Caco-2 (cell line): ENCODE results near the gene CAMK4. TPM values are rescaled to one million over a fixed set of nuclear protein-coding genes. Genes with fewer than 3 reads are reported as not detected.
A peak's percentile ranks its signal among the peaks of the same experiment; 100 is the strongest.

ENCODE experiments used
- BruUV-seq: library from RNA; stranded (reverse); fragments of 400-500 nt; replicated peaks from 2 replicates; lab custom pipeline; 2021; lab: Mats Ljungman, UMichigan
- CTCF ChIA-PET: fragments of 300-600 bp; sonication (Branson Sonifier 250); formaldehyde crosslinking; loops from one replicate; lab custom pipeline; 2022; ENCODE audit warnings: antibody characterized with exemption; lab: Charles Lee
- POLR2A ChIA-PET: fragments of 300-600 bp; sonication (Branson Sonifier 250); formaldehyde crosslinking; loops from one replicate; lab custom pipeline; 2022; ENCODE audit warnings: antibody characterized with exemption; lab: Charles Lee
- DNase-seq, 2 experiments: peaks; one replicate each; pipeline versions ENCODE4 v3.0.0 to v3.0.0-alpha.2; 2020 to 2022
- H3K27me3 ChIP-seq: replicated peaks from 2 replicates; pipeline ENCODE4 v1.6.0; 2011; ENCODE audit warnings: low read length; ENCODE audit not compliant: control insufficient read depth, insufficient read depth
- H3K36me3 ChIP-seq: 2 replicates; pipeline ENCODE4 v1.5.1; 2011; ENCODE audit warnings: low read length; ENCODE audit not compliant: control insufficient read depth, insufficient read depth
- H3K4me1 ChIP-seq: fragments of 250-450 bp; sonication (Bioruptor Pico); 2 replicates; pipeline ENCODE4 v1.5.1; 2020; ENCODE audit warnings: mild to moderate bottlenecking
- H3K4me3 ChIP-seq: 2 replicates; pipeline ENCODE4 v1.5.1; 2011; ENCODE audit warnings: low read depth, mild to moderate bottlenecking, control low read depth, low read length
- H3K9me3 ChIP-seq: fragments of 250-450 bp; sonication (Bioruptor Pico); 2 replicates; pipeline ENCODE4 v1.5.1; 2020; ENCODE audit warnings: mild to moderate bottlenecking, moderate library complexity
- H3K27ac Mint-ChIP-seq: one replicate; pipeline ENCODE4 v1.8.0; 2022; ENCODE audit warnings: mixed read lengths; ENCODE audit not compliant: unreplicated experiment
- H3K27me3 Mint-ChIP-seq: one replicate; pipeline ENCODE4 v1.8.0; 2022; ENCODE audit warnings: mixed read lengths; ENCODE audit not compliant: insufficient read depth, unreplicated experiment
- H3K36me3 Mint-ChIP-seq: one replicate; pipeline ENCODE4 v1.8.0; 2022; ENCODE audit warnings: mild to moderate bottlenecking, mixed read lengths; ENCODE audit not compliant: insufficient read depth, unreplicated experiment
- H3K4me1 Mint-ChIP-seq: one replicate; pipeline ENCODE4 v1.8.0; 2022; ENCODE audit warnings: low read depth, mixed read lengths; ENCODE audit not compliant: unreplicated experiment
- H3K4me3 Mint-ChIP-seq: one replicate; pipeline ENCODE4 v1.8.0; 2022; ENCODE audit warnings: mild to moderate bottlenecking, moderate library complexity, mixed read lengths; ENCODE audit not compliant: unreplicated experiment
- H3K9me3 Mint-ChIP-seq: one replicate; pipeline ENCODE4 v1.8.0; 2022; ENCODE audit warnings: mixed read lengths; ENCODE audit not compliant: unreplicated experiment
- intact Hi-C: fragments of 100-400 bp; cut with micrococcal nuclease; formaldehyde crosslinking; loops from one replicate; pipeline ENCODE4 v1.10.0; 2022; ENCODE audit not compliant: unreplicated experiment
- total RNA-seq: library from RNA; stranded (reverse); gene quantifications from 2 replicates; pipeline ENCODE4 v1.2.3, GENCODE V29; 2022
- TF ChIP-seq, protein P1 (sequence below), 2 experiments: fragments of 200-600 bp in 1 of 2; IDR thresholded peaks; 1 replicate in 1 of 2; 2 replicates in 1 of 2; pipeline versions ENCODE4 v1.5.1 to v1.8.0; 2011 to 2022; ENCODE audit warnings: antibody characterized with exemption in 1 of 2, control low read depth in 1 of 2, inconsistent platforms in 1 of 2, low read depth in 1 of 2, low read length in 1 of 2, mild to moderate bottlenecking in 1 of 2, moderate library complexity in 1 of 2; ENCODE audit not compliant: insufficient read depth in 1 of 2, severe bottlenecking in 1 of 2, unreplicated experiment in 1 of 2

CAMK4 gene
- total RNA-seq, 1 experiment from 2014 or later = not detected

DNA sequence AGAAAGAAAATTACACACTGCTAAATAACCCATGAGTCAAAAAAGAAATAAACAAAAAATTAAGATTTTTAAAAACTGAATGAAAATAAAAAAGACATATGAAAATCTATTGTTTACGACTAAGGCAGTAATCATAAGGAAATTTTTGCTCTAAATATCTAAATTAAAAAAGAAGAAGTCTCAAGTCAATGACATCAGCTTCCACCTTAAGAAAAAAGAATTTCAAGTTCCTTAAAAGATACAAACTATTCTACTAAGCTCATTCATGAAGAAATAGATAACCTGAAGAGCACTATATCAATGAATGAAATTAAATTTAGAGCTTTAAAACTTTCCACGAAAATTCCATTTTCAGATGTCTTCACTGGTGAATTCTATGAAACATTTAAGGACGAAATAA lies 303.9 kb downstream of the CAMK4 start:
- no peaks in the 10 kb centered on the region for H3K9me3 Mint-ChIP-seq
- ChIA-PET CTCF (no interaction called here), POLR2A (no interaction called here)
- H3K4me1 Mint-ChIP-seq = peaks cover 12% of the 10 kb centered on the region
- intact Hi-C loops = no loop called here
- Histone ChIP-seq H3K4me1 (peaks cover 9% of the 10 kb centered on the region), H3K27me3 (no peaks in the 10 kb centered on the region), H3K36me3 (no peaks in the 10 kb centered on the region), H3K9me3 (no peaks in the 10 kb centered on the region), H3K4me3 (no peak overlapping the region)
- DNase-seq = no peak
- BruUV-seq = no TSS peak
- H3K36me3 Mint-ChIP-seq = peaks cover 10% of the 10 kb centered on the region
- TF ChIP-seq, protein P1, sequence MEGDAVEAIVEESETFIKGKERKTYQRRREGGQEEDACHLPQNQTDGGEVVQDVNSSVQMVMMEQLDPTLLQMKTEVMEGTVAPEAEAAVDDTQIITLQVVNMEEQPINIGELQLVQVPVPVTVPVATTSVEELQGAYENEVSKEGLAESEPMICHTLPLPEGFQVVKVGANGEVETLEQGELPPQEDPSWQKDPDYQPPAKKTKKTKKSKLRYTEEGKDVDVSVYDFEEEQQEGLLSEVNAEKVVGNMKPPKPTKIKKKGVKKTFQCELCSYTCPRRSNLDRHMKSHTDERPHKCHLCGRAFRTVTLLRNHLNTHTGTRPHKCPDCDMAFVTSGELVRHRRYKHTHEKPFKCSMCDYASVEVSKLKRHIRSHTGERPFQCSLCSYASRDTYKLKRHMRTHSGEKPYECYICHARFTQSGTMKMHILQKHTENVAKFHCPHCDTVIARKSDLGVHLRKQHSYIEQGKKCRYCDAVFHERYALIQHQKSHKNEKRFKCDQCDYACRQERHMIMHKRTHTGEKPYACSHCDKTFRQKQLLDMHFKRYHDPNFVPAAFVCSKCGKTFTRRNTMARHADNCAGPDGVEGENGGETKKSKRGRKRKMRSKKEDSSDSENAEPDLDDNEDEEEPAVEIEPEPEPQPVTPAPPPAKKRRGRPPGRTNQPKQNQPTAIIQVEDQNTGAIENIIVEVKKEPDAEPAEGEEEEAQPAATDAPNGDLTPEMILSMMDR (IDR thresholded peaks at IDR 0.05; ENCODE audit: insufficient read depth in 1 of 2, low read depth in 1 of 2, low read length in 1 of 2, severe bottlenecking in 1 of 2, unreplicated experiment in 1 of 2) = no peak
- H3K4me3 Mint-ChIP-seq = no peak overlapping the region
- H3K27ac Mint-ChIP-seq = no peak overlapping the region
- H3K27me3 Mint-ChIP-seq = no peaks in the 10 kb centered on the region

DNA sequence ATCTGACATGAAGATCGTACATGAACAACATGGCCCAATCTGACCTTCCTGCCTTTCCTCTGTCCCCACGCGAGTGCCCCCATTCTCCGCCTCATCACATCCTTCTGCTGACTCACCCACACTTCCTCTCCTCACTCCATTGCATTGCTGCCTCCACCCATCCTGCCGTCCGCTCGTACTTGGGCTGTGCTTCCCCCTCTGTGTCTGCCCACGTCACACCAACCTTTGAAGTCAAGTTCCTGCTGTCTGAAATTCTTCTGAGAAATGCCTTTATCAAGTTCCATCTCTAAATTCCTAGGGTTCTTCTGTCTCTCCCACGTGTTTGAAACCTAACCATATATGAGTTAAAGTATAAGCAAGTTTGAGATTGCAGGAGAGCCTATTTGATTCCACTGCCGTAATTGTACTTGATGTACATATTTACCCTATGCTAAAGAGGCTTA lies 306.1 kb downstream of the CAMK4 start:
- Mint-ChIP-seq H3K4me1 (peaks cover 12% of the 10 kb centered on the region), H3K36me3 (peaks cover 10% of the 10 kb centered on the region), H3K27me3 (no peaks in the 10 kb centered on the region), H3K27ac (peak overlapping the region; percentile 91), H3K4me3 (peak overlapping the region; percentile 71), H3K9me3 (peaks cover 11% of the 10 kb centered on the region)
- BruUV-seq = no TSS peak
- peak overlapping the region; percentile 26 for H3K4me3 ChIP-seq
- ChIA-PET CTCF (no interaction called here), POLR2A (interaction anchor here (0.6 to 2.2 kb wide), 3 partner anchors 9 to 24 kb away, joined by 3 to 8 read pairs (median 8); partner anchors contain the start of gene STARD4)
- peaks cover 9% of the 10 kb centered on the region for H3K4me1 ChIP-seq
- intact Hi-C loops = loop anchor here (1.0 to 5.0 kb wide), 4 partner anchors 8 to 617 kb away; partner anchors contain the start of gene STARD4
- TF ChIP-seq, protein P1 (IDR thresholded peaks at IDR 0.05; ENCODE audit: insufficient read depth in 1 of 2, low read depth in 1 of 2, low read length in 1 of 2, severe bottlenecking in 1 of 2, unreplicated experiment in 1 of 2) = no peak
- no peaks in the 10 kb centered on the region for H3K27me3 ChIP-seq
- H3K9me3 ChIP-seq = no peaks in the 10 kb centered on the region
- DNase-seq = peak; percentile 89 to 94
- no peaks in the 10 kb centered on the region for H3K36me3 ChIP-seq

DNA sequence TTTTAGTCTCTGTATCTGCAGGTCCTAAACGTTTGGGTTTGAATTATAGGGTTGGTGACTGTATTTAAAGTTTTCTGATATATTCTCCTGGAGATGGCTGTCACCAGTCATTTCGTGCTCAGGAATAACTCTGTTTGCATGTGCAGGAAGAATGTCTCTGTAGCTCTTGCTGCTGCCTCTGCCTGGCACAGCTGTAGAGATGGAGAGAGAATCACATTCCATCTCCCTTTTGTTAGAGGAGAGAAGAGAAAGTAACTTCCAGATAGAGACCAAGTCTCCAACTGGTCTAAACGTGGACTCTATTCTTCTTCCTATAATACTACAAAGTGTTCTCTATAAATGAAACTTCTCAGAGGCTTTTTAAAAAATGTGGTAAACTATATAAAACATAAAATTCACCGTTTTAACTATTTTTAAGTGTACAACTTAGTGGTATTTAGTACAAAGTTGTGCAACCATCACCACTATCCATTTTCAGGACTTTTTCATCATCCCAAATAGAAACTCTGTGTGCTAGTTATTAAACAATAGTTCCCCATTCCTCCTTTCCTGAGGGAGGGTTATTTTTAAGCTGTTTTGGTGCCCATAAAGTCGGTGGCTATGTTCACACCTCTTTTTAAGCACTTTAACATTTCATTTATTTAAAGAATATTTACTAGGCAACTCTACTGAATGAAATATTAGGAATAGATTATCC lies 308.9 kb downstream of the CAMK4 start:
- no peaks in the 10 kb centered on the region for H3K27me3 ChIP-seq
- TF ChIP-seq, protein P1 (IDR thresholded peaks at IDR 0.05; ENCODE audit: insufficient read depth in 1 of 2, low read depth in 1 of 2, low read length in 1 of 2, severe bottlenecking in 1 of 2, unreplicated experiment in 1 of 2) = no peak
- Mint-ChIP-seq H3K36me3 (peaks cover 10% of the 10 kb centered on the region), H3K4me3 (no peak overlapping the region), H3K4me1 (peaks cover 12% of the 10 kb centered on the region), H3K27me3 (no peaks in the 10 kb centered on the region), H3K27ac (no peak overlapping the region), H3K9me3 (peaks cover 18% of the 10 kb centered on the region)
- ChIA-PET CTCF (no interaction called here), POLR2A (no interaction called here)
- BruUV-seq = no TSS peak
- intact Hi-C loops = loop anchor here (5.0 kb wide), 1 partner anchor 614 kb away; no protein-coding TSS in a partner anchor
- H3K36me3 ChIP-seq = no peaks in the 10 kb centered on the region
- H3K4me3 ChIP-seq = no peak overlapping the region
- no peak for DNase-seq
- no peaks in the 10 kb centered on the region for H3K9me3 ChIP-seq
- peaks cover 9% of the 10 kb centered on the region for H3K4me1 ChIP-seq
